HG02970 (cell line): ENCODE data around the gene PER3.
"Not testable (repeated sequence)": the region's sequence is repeated elsewhere in the genome, so short reads cannot be mapped to it uniquely, and the experiment has no call there.

Source experiments
- ATAC-seq: cut with Tn5 transposase; IDR thresholded peaks from one replicate; pipeline ENCODE4 v1.9.1; 2021; ENCODE audit warnings: mild to moderate bottlenecking, moderate library complexity, moderate number of reproducible peaks; ENCODE audit not compliant: unreplicated experiment, low FRiP score

The PER3 gene

DNA sequence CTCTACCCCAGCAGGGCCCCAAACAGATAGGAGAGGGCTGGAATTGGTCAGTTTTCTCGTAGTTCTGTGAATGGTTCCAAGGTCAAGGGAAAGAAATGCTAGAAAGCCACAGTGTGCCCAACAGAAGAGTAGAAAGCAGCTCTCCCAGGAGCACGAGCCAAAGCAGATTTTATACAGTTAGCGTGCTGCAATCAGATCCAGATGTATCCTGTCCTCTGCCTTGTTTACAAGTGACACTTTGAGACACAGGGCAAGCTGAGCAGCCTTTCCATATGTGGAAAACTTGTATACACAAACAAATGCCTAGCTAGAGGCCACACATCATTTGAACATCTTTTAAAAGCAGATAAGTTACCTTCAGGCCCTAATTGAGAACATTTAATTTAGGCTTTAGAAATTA, 6.5 kb upstream of the PER3 start:
- no peak for ATAC-seq

GRCh38 chr1:7778133-7778628, 5.9 kb upstream of the PER3 start:
- ATAC-seq: no peak

- ATAC-seq: no peak
Observed at GRCh38 chr1:7780976-7781375, 3.1 kb upstream of the PER3 start.

GRCh38 chr1:7781501-7781900, 2.6 kb upstream of the PER3 start:
- no peak for ATAC-seq

- ATAC-seq: no peak
Observed at GRCh38 chr1:7781923-7782495, 2.1 kb upstream of the PER3 start.

- no peak for ATAC-seq
Observed at GRCh38 chr1:7783178-7783711, 846 bp upstream of the PER3 start.

DNA sequence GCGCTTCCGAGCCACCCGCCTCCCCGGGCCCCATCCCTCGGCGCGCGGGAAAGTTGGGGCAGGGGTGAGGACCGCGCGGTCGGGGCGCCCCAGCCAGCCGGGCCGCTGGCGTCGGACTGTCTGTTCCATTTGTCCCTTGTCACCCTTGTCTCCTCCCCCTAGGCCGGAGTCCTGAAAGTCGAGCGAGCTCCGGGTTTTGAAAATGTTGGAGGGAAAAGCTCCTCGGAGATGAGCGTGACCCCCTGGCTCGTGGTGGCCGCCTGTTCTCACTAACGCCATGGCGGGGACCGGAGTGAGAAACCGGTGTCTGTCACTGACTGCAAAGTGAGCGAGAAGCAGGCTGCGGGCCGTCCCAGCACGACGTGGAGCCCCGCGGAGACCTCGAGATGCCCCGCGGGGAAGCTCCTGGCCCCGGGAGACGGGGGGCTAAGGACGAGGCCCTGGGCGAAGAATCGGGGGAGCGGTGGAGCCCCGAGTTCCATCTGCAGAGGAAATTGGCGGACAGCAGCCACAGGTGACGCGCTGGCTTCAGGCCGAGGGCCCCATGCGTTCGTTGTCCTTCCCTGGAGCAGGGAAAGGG, 491 bp downstream of the PER3 start:
- no peak for ATAC-seq

GRCh38 chr1:7785108-7785507, 1.0 kb downstream of the PER3 start:
- ATAC-seq: no peak

DNA sequence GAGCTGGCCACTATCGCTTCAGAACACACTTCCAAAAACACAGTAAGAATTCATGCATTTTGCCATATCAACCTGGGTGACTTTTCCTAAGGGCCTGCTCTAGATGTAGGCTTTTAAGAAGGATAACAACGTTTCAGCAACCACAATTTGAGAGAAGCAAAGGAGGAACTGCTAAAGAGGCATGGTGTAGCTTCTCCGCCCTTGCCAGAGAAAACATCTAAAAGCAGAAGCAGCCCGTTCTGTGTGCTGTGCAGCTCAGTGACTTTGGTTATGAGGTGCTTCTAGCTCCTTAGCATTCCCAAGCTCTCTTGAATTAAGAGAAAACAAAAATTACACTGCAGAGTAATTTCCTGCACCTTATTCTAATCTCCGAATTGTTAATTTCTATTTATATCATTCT, 2.7 kb downstream of the PER3 start:
- ATAC-seq: no peak

DNA sequence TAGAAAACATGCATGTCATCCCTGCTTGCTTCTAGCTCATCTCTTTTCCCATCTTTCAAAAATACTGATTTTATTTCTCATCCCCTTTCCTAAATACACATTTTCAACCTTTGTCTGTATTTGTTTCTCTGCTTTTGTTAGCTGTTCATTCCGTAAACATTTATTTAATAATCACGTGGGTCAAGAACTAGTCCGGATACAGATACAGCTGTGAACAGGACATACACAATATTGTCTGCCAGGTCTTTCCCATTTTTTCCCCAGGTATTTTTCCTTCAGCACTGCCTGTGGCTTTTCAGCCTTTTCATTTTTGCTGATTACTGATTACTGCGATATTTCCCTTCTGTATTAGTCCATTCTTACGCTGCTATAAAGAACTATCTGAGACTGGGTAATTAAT, 5.7 kb downstream of the PER3 start:
- ATAC-seq: no peak

- not testable (repeated sequence) for ATAC-seq
Observed at GRCh38 chr1:7791027-7791426, 6.9 kb downstream of the PER3 start.

GRCh38 chr1:7795406-7795805, 11.3 kb downstream of the PER3 start:
- no peak for ATAC-seq

DNA sequence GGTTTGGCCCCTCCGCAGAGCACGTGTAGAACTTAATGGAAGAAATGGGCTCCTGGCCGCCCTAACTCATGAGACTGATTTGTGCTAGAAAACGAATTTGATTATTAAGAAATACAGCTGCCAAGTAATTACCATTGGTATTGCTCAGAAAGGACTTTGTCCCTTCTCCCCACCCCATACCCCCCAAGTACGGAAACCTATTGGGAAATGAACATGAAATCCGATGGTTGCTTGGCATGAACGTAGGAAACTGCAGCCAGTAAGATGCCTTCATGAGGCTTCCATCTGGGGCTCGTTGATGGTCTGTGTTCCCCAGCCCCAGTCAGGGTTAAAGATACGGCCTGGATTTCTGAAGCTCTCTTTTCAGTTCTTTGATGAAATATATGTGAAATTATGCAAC, 21.4 kb downstream of the PER3 start:
- no peak for ATAC-seq

- no peak for ATAC-seq
Observed at GRCh38 chr1:7808253-7808844, 24.3 kb downstream of the PER3 start.

DNA sequence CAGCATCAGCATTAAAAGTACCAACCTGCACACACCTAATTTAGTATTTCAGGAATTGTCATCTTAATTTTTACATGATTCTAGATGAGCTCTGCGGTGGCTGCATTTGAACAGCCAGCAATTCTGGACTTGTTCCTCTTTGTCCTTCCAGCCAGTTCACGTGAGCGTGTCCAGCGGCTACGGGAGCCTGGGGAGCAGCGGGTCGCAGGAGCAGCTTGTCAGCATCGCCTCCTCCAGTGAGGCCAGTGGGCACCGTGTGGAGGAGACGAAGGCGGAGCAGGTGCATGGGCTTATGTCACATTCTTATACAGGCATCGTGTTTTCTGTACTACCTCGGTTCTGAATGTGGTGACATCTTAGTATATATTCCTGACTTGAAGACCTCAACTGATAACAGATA, 25.7 kb downstream of the PER3 start:
- no peak for ATAC-seq

GRCh38 chr1:7810395-7810794, 26.3 kb downstream of the PER3 start:
- no peak for ATAC-seq

- no peak for ATAC-seq
Observed at GRCh38 chr1:7811476-7811875, 27.4 kb downstream of the PER3 start.

DNA sequence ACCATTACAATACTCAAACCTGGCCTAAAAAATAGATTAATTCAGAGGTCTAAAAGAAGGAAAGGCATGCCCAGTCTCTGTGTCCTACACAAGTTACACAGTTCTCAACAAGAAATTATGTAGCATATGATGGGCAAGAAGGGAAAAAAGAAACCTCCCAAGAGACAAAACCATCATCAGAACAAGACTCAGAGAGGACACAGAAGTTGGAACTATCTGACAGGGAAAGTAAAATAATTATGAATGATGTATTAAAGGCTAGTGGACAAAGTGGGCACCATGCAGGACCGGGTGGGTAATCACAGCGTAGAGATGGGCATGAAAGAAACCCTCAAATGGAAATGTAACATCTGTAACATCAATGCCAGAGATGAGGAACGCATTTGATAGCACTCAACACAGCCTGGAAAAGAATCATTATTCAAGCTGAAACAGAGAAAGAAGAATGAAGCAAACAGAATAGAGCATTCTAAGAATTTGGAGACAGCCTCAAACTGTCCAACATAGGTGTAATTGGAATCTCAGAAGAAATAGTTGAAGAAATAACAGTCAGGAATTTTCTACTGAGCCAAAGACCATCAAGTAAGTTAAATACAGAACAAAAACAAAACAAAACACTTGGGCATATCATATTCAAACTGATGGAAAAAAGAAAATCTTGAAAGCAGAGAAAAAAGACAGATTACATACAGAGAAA, 29.7 kb downstream of the PER3 start:
- no peak for ATAC-seq

GRCh38 chr1:7821282-7821681, 37.2 kb downstream of the PER3 start:
- no peak for ATAC-seq

GRCh38 chr1:7824701-7825100, 40.6 kb downstream of the PER3 start:
- ATAC-seq: no peak

GRCh38 chr1:7826363-7826762, 42.3 kb downstream of the PER3 start:
- ATAC-seq: no peak
